Activated T-helper 9 cell treated with anti-CD3 and anti-CD28 coated beads, Interleukin-2, amount 50 U/mL, for 16 hours (primary cell): Measurements from ENCODE around the gene ITFG1.
"Not testable (repeated sequence)": the region's sequence is repeated elsewhere in the genome, so short reads cannot be mapped to it uniquely, and the experiment has no call there.

ENCODE experiments used
- DNase-seq: peaks from one replicate; pipeline ENCODE4 v3.0.0-alpha.2; 2020; ENCODE audit warnings: low read depth

The ITFG1 gene

DNA sequence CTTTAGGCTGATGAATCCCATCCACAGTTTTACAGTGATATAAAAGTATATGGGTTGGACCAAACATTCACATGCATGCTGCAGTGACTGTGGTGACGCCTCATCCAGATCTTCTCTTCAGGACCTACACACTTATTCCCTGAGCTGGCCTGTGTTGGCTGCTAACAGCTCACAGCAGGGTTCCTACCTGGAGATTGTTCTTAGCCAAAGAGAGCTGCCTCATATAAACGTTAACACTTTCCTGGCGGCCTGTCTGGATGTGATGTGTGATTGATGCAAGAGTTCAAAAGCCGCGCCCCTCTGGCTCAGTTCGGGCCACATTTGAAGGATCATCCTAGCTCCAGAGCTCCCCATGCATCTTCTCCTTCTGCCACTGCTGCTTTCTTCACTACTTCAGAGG, 224.1 kb downstream of the ITFG1 start:
- DNase-seq: no peak

DNA sequence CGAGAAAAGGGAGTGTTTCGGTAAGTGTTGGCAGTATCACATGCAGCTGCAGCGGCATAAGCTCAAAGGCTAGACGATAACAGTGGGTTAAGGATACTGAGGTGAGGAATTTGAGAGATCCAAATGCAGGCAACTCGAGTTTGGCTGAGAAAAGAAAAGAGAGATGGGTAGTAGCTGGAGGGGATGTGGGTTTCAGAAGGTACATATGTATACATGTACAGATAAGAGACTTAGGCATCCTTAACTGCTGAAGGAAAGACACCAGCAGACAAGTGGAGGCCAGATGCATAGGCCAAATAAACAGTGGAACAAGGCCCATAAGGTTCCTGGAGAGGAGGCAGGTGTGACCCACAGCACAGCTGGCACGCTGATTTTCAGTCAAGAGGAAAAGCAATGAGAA, 230.6 kb downstream of the ITFG1 start:
- no peak for DNase-seq

- DNase-seq: no peak
Measured at GRCh38 chr16:47229053-47230050, 231.5 kb downstream of the ITFG1 start.

GRCh38 chr16:47228241-47228640, 232.6 kb downstream of the ITFG1 start:
- no peak for DNase-seq

DNA sequence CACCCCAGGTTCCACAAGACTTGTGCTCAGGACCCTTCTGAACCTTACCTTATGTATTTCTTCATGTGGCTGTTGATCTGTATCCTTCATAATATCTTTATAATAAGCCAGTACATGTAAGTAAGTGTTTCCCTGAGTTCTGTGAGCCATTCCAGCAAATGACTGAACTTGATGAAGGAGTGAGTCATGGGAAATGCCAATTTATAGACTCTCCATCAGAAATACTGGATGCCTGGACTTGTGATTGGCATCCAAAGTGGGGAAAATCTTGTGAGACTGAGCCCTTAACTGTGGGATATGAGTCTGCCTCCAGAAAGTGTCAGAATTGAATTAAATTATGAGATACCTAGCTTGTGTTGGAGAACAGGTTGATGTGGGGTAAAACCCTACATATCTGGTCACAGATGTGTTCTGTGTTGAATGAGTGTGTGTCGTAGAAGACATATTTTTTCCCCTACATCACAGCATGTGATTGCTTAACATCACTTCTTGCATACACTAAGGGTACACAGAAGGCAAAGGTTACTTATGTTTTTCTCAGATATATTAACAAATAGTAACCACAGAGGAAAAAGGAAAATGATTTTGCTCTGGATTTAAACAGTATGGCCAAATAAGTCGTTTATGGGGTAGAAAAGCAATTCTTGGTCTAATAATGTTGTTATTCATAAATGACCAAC, 247.0 kb downstream of the ITFG1 start:
- DNase-seq: no peak

DNA sequence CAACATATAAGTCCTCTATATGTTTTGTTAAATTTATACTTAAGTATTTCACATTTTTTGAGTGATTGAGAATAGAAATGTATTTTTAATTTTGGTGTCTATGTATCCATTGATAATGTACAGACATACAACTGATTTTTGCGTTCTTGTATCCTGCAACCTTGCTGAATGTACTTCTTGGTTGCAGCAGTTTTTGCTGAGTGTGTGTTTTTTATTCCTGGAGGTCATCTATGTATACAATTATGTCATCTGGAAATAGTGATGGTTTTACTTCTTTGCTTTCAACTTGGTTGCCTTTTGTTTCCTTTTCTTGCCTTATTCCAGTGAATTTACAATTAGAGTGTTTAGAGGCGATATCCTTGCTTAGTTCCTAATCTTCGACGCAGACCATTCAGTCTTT, 249.6 kb downstream of the ITFG1 start:
- DNase-seq: no peak

DNA sequence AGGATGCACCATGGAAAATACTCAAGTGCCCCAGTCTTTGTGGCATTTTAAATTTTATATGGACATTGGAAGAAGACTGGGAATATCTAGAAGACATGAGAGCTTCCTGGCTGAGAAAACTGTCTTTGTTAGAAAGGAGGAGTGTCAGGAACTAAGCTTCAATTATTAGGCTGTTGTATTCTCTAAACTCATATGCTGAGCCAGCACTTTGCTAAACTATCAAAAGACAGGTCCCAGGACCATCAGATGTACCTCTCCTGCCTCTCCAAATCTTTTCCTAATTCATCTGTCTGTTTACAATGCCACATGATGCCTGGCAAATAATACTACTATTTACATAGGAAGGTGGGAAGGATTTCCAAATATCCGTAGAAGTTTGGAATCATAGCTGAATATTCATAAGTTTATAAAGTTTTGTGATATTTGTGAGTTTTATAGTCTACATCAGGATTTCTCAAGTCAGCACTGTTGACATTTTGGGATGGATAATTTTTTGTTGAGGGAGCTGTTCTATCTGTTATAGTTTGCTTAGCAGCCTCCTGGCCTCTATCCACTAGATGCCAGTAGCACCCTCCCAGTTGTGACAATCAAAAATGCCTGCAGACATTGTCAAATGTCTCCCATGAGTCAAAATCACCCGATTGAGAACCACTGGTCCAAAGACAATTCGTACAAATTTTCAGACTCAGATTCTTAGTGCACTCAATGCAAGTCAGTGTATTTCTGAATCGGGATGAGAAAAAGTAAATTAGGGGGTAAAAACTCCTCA, 255.9 kb downstream of the ITFG1 start:
- no peak for DNase-seq

- not testable (repeated sequence) for DNase-seq
Measured at GRCh38 chr16:47203433-47203832, 257.4 kb downstream of the ITFG1 start.

DNA sequence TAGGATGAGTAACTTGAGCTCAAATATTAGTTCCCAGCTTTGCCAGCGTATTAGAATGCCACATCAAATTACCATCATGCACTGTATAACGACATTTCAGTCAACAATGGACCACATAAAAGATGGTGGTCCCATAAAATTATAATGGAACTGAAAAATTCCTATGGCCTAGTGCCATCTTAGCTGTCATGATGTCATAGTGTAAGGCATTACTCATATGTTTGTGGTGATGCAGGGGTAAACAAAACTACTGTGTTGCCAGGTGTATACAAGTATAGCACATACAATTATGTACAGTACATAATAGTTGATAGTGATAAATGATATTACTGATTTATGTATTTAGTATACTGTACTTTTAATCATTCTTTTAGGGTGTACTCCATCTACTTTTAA, 262.7 kb downstream of the ITFG1 start:
- no peak for DNase-seq

DNA sequence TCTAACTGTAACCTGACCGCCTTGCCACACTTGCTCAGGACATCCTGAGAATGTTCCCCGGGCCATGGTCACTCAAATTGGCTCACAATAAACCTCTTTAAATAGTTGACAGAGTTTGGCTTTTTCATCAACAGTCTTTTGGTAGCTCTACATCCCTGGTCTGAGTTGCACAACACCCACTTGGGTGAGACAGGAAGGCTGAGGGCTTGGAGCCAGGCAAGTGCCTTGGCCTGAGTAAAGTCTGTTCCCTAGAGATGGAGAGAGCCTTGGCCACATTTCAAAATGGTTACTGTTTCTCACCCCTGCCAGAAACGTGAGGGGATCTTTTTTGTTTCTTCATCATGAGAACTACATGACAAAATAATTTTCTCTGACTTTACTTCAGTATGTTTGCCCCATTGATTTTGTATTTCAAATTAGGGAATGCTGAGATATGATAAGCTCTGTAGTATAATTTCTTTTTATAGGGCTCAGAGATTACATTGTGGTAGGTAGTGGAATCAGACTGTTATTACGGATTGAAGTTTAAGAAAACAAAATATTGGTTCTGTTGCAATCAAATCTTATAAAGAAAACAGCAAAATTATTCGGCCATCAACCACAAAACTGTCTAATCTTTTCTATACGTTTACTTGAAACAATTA, 263.2 kb downstream of the ITFG1 start:
- no peak for DNase-seq

GRCh38 chr16:47196457-47196856, 264.4 kb downstream of the ITFG1 start:
- DNase-seq: no peak

- DNase-seq: no peak
Measured at GRCh38 chr16:47182318-47182717, 278.5 kb downstream of the ITFG1 start.

GRCh38 chr16:47181066-47181465, 279.8 kb downstream of the ITFG1 start:
- DNase-seq: not testable (repeated sequence)

GRCh38 chr16:47180073-47180472, 280.8 kb downstream of the ITFG1 start:
- DNase-seq: no peak

DNA sequence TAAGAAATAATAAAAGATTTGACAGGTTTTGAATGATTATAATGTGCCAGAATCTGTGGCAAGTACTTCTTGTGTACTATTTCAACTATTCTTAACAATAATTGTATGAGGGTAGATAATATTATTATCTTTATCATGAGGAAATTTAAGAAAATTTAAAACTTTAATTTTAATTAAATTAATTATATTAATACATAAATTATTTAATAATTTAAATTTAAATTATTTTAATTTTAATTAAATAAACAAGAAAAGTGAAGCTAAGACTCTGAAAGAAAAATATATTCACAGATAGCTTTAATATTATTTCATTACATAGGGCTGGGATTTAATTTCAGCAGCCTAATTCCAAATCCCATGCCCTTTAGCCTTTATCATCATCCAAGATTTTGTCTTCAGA, 285.7 kb downstream of the ITFG1 start:
- no peak for DNase-seq

DNA sequence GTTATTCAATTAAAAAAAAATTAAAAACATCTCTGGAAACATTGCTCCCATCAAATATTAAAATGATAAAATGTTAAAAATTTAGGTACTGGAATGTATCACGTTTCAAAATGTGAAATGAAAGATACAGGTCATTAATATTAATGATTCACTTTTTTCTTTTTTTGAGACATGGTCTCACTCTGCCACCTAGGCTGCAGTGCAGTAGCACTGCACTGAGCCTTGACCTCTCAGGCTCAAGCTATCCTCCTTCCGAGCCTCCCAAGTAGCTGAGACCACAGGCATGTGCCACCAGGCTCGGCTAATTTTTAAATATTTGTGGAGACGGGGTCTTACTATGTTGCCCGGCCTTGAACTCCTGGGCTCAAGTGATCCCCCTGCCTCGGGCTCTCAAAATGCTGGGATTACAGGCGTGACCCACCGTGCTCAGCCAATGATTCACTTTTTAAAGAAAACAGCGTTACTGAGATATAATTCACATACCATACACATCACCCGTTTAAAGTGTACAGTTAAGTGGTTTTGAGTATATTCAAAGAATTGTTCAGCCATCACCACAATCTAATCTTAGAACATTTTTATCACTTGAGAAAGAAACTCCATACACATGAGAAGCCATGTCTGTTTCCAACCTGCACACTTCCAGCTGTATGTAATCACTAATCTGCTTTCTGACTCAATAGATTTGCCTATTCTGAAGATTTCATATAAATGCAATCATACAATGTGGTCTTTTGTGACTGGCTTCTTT, 298.0 kb downstream of the ITFG1 start:
- no peak for DNase-seq

DNA sequence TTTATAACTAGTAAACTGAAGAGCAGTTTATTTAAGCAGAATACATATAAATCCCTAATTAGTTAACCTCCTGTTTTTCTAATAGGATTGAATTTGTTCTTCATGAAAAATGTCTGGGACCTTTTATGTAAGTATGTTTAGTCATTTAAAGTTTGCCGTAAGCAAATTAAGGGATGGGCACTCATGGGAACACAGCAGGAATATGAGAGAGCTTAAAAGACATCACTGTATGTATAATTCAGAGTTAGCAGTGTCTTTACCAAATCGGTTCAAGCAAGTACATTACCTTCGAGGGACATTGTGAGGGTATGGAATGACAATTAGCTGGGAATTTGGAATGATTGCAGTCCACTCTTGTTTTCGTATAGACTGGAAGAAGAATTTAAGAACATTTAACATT, 299.4 kb downstream of the ITFG1 start:
- DNase-seq: no peak

DNA sequence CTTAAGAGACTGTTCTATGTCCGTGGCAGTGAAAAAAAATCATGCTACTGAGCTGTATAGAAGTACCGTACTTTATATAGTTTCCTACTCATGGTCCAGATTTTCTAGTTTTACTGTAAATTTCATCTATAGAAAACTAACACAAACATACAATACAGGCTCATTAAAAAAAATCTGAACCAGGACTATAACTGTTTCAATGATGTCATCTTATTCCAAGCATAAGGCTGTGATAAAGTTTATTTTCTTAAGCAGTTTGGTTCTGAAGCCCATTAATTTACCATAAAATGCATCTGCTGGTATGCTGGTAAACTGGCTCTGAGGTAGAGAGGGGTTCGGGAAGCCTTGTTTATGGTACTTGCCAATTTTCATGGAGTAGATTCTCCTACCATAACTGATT, 300.4 kb downstream of the ITFG1 start:
- no peak for DNase-seq

GRCh38 chr16:47158992-47159391, 301.9 kb downstream of the ITFG1 start:
- DNase-seq: no peak

- DNase-seq: no peak
Measured at GRCh38 chr16:47156680-47157215, 304.1 kb downstream of the ITFG1 start.

DNA sequence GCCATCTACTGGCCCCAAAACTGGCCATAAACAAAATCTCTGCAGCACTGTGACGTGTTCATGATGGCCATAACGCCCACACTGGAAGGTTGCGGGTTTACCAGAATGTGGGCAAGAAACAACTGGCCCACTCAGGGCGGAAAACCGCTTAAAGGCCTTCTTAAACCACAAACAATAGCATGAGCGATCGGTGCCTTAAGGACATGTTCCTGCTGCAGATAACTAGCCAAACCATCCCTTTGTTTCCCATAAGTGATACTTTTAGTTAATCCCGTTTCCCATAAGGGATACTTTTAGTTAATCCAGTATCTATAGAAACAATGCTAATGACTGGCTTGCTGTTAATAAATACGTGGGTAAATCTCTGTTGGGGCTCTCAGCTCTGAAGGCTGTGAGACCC, 308.4 kb downstream of the ITFG1 start:
- not testable (repeated sequence) for DNase-seq
